ENCODE measurements around the gene EMILIN1.
A peak's percentile ranks its signal among the peaks of the same experiment; 100 is the strongest.
"Not testable (repeated sequence)": the region's sequence is repeated elsewhere in the genome, so short reads cannot be mapped to it uniquely, and the experiment has no call there.

EMILIN1 gene

GRCh38 chr2:27054721-27055120, 23.7 kb upstream of the EMILIN1 start:
- DNase-seq, result no peak

DNA sequence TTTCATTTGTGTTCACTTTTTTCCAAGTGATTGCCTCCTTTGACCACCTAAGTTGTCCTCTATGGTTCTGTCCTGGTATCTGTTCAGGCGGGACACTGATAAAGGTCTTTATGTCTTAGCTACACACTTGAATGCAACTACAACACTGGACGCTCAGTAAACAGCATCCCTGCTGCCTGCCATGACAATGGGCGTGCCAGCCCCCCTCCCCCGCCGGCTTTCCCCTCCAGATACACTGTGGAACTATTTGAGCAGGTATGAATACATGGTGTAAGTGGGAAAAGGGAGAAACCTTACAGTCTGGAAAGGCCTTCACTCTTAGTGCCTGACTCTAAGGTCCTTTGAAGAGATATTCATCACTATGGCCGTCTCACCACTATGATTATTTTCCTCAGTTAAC, 21.2 kb upstream of the EMILIN1 start:
- DNase-seq, result no peak

DNA sequence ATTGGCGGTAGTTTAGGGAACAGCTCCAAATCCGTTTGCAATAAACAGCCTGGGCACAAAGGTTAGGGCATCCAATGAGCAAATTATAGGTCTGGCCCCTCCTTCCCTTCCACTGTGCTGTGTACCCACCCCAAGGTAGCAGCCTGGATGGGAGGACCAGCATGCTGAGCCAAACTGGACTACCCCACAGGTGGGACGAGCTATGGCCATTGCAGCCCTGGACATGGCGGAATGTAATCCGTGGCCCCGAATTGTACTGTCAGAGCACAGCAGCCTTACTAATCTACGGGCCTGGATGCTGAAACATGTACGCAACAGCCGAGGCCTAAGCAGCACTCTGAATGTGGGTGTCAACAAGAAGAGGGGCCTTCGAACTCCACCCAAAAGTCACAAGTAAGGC, 20.2 kb upstream of the EMILIN1 start:
- no peak for DNase-seq

- no peak for DNase-seq
Observed at GRCh38 chr2:27059141-27059820, 19.1 kb upstream of the EMILIN1 start.

GRCh38 chr2:27060323-27060722, 18.1 kb upstream of the EMILIN1 start:
- DNase-seq, result no peak

- DNase-seq, result no peak
Observed at GRCh38 chr2:27065128-27065527, 13.3 kb upstream of the EMILIN1 start.

GRCh38 chr2:27067385-27067784, 11.0 kb upstream of the EMILIN1 start:
- no peak for DNase-seq

DNA sequence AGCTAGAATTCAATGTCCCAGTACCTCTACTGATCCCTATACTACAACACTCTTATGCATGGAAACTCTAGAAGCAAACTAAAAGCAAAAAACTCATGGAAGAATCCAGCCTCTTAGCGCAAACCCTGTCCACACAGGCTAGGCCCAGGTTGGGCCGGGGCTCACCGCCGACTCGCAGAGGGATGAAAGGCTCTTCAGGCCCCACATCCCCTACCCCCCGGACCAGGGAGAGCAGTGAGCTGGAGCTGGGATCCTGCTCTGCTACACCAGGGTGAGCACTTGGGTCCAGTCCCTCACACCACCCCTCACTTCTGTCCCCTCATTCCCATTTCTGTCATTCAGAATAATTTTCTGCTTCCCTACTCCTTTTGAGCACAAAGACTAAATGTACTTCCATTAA, 9.0 kb upstream of the EMILIN1 start:
- DNase-seq, result no peak

GRCh38 chr2:27069961-27070618, 8.3 kb upstream of the EMILIN1 start:
- DNase-seq, result no peak

GRCh38 chr2:27070653-27071276, 7.7 kb upstream of the EMILIN1 start:
- DNase-seq, result no peak

DNA sequence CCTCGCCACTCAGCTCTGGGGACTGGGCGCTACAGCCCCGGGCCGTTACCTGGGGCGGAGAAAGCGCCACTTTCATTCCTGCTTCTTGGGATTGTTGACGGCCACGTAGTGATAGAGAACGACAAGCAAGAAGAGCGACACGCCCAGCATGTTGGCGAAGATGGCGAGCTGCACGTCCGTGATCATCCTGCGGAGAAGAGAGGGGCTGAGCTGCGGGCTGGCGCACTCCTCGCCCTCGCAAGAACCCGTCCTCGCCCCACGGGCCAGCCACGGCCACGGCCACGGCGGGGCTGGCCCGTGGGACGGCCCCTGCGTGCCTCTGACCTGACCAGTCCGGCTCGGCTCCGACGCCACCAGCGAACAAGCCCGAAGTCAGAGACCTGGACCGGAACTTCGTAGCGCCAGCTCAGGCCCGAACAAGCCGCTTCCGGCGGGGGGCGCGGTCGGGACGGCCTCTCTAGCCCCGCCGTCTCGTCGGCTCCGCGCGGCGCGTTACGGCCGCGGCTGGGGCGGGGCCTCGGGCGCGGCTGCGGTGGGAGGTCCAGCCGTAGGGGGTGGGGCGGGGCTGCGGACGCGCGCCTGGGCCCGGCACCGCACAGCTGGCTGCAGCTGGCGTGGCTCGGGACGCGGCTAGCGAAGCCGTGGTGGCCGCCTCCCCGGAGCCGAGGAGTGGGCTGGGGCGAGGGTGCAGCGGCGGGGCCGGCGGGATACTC, 7.0 kb upstream of the EMILIN1 start, which contains the start of gene OST4:
Gene OST4 (minus strand): TSS at position 378 of the 713 bp plus-strand sequence.
- DNase-seq, result peak; percentile 68

- no peak for DNase-seq
Observed at GRCh38 chr2:27071990-27072830, 6.2 kb upstream of the EMILIN1 start.

GRCh38 chr2:27072920-27073319, 5.5 kb upstream of the EMILIN1 start:
- no peak for DNase-seq

- DNase-seq, result no peak
Observed at GRCh38 chr2:27073782-27074181, 4.6 kb upstream of the EMILIN1 start.

DNA sequence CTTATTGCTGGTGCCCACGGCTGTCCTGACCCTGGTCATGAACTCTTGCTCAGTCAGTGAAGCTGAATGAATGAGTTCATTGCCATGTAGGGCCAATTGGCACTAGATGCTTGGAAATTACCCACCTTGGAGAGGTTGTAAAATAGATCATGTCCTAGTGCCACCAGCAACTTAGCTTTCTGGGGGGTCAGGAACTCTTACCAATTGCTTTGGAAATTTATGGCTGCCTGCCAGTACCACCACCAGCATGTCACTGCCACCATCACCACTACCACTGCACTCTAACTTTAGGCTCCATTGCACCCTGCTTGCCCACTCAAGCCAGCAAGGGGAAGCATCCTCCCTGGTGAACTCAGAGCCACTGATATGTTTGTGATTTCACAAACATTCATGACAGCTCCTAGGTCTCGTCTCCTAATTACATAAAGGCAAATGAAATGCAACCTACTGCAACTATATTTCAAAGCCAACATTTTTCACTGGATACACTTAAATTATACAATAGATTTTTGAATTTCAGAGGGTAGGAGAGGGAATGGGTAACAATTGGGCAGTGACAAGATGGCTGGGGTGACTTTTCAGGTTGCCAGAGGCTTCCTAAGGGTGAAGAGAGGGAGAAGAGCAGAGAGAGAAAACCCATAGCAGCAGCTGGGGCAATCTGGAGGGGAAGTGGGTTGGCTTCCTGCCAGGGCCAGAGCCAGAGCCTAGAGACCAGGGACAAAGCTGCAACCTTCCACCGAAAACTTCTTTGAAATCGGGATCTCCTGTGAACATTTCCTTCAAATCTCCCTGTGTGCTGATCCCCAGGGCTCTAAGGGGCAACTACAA, 3.5 kb upstream of the EMILIN1 start:
- peak; percentile 76 for DNase-seq

DNA sequence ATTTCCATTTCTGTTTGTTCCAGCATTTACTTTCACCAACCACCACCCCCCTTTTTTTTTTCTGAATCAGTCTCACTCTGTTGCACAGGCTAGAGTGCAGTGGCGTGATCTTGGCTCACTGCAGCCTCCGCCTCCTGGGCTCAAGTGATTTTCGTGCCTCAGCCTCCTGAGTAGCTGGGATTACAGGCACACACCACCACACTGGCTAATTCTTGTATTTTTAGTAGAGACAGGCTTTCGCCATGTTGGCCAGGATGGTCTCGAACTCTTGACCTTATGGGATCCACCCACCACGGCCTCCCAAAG, 2.9 kb upstream of the EMILIN1 start:
- not testable (repeated sequence) for DNase-seq

DNA sequence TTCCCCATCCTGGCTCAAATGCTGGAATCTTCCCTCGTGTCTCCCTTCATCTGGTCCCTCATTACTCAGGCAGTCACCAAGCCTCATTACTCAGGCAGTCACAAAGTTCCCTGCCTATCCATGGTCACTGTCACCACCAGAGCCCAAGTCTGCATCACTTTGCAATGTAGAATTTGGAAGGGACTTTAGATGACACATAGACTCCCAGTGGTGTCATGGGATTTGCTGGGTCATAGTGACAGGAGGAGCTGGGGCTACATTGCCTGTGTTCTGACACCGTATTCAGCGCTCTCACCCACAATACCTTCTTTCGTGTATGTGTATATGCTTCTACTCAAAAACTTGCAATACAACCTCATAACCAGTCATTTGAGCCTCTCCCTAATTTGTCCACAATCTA, 2.1 kb upstream of the EMILIN1 start:
- no peak for DNase-seq

DNA sequence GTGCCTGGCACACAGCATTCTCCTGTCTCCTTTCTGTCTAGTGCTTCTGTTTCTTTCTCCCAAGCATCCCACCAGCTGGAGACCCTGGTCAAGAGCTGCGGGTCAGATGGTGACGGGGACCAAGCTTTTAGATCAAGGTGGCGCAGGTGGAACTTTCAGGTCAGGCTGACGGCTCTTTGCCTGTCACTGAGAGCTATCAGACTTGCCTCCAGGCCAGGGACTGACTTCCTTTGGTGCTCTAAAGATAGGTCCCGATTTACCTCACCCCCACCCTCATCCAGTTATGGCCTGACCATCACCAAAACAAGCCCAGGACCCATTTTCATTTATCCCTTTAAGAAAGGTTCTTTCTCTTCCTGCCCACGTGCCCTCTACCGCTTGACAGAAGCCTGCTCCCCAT, 1.2 kb upstream of the EMILIN1 start:
- DNase-seq, result no peak

DNA sequence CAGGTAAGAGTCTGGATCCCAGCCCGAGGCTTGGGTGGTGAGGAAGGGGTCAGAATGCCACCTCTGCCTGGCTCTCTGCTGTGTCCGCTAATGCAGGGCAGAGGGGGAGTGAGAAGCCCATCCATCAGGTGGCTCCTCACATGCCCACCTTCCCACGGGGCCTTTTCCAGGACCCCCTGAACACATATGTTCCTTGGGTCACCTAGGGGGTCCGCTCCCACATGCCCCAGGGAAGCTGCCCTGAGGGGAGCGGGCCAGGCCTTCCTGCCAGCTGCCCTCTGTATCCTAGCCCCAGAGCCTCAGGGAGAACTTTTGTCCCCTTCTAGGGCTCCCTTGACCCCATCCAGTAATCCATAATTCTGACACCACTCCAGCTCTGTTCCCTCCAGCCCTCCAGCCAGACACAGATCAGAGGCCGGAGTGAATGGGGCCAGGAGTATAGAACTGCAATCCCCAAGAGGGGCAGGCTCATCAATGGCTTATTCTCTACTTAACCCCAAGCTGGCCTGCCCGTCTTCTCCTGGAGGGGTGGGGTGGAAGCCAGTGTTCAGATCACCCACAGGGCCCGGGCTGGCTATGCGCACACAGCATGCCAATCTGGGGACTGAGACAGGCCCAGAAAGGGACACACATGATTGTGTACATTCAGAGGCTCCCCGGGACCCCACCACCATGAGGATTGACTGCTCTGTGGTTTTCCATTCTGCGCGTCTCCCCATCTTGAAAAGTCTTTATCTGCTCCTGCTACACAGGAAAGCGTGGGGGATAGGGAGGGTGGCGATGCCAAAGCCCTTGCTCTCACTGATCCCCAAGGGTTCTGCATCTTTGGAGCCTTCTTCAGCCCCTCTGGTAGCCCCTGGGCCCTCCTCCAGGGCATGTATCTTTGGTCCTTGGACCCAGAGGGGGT, 1.1 kb downstream of the EMILIN1 start:
- no peak for DNase-seq

DNA sequence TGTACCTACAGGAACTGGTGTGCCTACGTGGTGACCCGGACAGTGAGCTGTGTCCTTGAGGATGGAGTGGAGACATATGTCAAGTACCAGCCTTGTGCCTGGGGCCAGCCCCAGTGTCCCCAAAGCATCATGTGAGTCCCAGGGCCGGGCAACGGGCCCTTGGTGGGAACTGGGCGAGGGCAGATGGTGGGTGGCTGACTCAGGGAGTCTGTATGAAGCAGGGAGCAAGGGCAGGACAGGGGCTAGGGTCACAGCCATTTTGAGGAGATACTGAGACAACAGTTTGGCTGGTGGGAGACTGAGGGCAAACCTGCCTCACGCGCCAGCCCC, 1.7 kb downstream of the EMILIN1 start:
- no peak for DNase-seq

GRCh38 chr2:27080603-27080936, 2.2 kb downstream of the EMILIN1 start:
- no peak for DNase-seq

Data from GF-D8 (cell line).